HG03521 (cell line): Measurements from ENCODE around the gene CRISP2.
"Not testable (repeated sequence)": the region's sequence is repeated elsewhere in the genome, so short reads cannot be mapped to it uniquely, and the experiment has no call there.

Experiments used
- ATAC-seq: cut with Tn5 transposase; IDR thresholded peaks from one replicate; pipeline ENCODE4 v1.9.1; 2021; ENCODE audit warnings: mild to moderate bottlenecking, moderate library complexity; ENCODE audit not compliant: unreplicated experiment

Gene CRISP2, protein sequence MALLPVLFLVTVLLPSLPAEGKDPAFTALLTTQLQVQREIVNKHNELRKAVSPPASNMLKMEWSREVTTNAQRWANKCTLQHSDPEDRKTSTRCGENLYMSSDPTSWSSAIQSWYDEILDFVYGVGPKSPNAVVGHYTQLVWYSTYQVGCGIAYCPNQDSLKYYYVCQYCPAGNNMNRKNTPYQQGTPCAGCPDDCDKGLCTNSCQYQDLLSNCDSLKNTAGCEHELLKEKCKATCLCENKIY

DNA sequence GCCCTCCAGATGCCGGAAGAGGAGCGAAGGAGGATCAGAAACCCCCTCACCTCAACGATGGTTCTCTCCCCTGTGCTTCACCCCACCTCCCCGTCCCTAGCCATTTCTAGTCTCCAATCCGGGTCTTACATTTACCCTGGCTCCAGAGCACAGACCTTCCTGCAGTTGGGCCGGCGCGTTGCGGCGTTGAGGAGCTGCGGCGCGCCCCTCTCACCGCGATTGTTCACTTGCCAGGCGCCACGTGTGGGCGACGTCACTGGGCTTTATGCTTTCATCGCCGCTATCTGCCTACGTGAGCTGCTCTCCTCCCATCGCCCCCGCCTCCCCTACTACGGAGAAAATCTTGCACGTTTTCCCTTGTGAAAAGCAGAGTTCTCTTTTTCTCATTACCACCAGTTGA is at the start of gene CRISP2:
CRISP2 (minus strand) TSS at position 198 of the 400 bp plus-strand sequence. CDS start 4,347 bp downstream, outside the sequence.
- no peak for ATAC-seq

DNA sequence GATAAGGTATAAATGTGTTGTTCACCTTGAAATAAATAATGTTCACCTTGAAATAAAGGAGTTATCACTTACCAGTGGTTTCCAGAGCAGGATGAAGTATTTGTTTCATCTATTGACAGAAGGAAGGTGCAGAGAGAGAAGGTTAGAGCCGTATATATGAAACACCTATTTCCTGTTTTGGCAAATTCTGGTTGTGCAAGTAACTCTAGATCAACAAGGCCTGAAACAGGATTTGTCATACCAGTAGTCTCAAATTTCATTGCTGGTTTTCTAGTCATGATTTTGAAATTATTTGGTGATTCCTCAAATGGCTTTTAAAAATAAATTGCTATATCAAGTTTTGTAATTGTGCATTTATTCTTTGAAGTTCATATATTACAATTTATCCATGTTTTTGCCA is 30.9 kb upstream of the CRISP2 start, which contains the start of gene CRISP3:
CRISP3 (minus strand) TSS at position 130 of the 400 bp plus-strand sequence; CDS start at position 109, 21 bp downstream.
- ATAC-seq = no peak

DNA sequence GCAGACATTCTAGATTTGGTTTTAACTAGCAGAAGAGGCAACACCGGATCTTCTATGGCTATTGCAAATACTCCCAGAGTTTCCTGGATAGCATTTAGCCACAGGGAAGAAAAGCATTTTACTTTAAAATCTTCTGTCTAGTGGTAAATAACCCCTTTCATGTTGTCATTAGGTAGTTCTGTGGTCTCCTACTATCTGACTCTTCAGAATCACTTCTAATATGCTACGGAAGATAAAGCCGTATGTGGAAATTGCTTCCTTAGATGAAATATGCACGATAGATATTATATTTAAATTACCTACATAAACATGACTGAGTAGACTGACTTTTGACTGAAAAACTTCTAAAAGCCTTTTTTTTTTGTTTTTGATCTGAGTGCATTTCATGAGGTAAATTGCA is 30.1 kb upstream of the CRISP2 start:
- no peak for ATAC-seq

DNA sequence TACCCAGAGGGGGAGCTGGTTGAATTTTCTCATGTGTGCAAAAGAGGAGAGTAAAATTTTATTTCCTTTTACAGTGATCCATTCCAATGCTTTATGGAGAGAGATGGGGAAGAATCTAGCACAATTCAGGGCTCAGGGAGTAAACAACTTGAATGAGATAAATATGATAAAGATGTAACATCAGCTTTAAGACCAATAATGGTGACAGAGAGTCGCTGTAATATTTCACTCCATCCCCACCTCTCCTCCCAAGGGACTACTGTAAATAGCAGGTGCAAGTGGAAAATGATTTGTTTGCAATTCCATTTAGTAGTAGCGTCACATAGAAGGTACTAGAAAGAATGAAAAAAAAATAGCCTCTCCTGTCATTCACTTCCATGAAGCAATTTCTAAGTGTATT is 26.1 kb upstream of the CRISP2 start:
- no peak for ATAC-seq

DNA sequence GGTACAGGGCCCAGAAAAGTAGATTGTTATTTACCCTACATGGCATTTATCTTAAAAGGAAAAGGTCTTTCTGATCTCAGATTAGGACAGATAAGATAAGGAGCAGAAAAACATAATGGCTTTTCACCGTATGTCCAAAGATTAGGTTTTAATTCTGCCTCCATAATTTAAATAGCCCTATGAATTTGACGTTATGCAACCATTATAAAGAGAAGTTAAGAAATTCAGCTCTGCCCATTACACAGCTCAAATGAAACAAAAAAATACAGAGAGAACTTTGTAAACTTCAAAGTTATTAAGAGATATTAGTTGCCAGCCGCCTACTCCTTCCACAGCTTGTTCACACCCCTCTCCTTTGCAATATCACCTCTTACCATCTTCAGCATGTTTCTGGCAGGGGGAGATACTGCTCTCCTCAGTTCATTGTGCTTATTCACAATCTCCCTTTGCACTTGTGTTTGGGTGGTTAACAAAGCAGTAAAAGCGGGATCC is 22.7 kb upstream of the CRISP2 start:
- no peak for ATAC-seq

DNA sequence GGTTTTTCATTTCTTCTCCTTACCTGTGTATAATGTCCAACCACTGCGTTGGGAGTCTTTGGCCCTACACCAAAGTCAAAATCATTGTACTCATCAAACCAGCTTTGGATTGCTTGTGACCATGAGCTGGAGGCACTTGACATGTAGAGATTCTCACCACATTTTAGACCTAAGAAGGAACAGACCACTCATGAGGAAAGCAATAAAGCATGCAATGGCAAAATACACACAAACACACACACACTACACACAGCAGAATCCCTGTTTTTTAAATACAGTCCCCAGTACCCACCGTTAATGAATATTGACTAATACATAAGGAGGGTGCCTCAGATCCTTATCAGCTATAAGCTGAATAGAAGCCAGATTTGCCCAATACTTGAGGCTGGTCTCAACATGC is 20.3 kb upstream of the CRISP2 start:
- no peak for ATAC-seq

DNA sequence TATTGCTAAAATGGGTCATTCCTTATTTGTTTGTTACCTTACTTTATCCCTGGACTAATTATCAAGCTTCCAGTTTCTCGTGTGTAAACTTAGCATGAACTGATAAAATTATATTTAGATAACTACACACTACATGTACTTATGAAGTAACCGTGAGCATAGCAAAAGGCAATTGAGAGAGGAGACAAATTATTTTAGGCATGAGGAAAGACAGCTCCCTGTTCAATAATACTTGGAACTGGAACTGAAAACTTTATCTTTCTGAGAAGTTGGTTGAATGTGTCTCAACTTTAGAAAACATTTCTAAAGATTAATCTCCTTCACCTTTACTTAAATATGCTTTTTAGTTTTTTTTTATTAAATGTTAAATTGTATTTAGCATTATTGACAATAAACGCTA is 19.4 kb upstream of the CRISP2 start:
- ATAC-seq = no peak

DNA sequence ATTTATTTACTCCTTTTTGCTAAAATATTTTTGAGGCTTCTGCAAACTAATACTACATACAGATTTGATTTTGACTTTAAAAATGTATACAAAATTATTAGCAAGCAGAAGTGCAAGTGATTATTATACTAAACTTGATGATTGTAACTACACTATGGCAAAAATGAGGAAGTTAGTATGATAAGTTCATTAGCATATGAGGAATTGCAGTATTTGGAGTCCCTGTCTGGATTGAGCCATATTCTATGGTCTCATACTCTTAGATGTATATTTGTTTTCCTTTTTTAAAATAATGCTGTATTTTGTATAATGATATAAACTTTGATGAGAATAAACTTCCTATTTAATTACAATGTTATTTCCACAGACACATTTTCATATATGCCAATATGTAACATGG is 16.9 kb upstream of the CRISP2 start:
- no peak for ATAC-seq

DNA sequence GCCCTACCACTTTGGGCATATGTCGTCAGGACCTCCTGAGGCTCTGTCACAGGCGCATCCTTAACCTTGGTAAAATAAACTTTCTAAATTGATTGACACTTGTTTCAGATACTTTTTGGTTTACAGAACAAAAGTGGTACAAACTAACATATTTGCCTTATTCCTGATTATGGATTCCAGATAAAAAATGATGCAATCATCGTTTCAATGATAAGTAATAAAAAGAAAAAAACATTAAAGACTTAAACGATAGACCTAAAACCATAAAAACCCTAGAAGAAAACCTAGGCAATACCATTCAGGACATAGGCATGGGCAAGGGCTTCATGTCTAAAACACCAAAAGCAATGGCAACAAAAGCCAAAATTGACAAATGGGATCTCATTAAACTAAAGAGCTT is 10.6 kb upstream of the CRISP2 start:
- not testable (repeated sequence) for ATAC-seq

DNA sequence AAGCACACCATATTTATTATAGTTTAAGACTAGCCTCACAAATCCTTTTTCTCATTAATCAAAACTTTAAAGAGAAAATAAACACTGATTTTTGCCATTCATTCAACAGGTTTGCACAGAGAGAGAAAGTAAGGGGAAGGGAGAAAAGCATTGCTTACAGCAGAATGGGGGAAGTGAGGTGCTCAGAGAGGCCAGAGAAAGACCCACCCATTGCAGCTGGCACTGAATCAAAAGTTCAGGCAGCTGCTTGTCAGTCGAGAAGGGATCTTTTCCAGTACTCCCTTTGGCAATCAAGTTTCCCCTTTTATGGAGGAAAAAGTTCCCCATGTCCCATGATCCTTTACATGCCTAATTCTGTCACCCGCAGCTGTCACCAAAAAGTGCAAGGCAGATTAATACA is 8.0 kb upstream of the CRISP2 start:
- ATAC-seq = no peak

DNA sequence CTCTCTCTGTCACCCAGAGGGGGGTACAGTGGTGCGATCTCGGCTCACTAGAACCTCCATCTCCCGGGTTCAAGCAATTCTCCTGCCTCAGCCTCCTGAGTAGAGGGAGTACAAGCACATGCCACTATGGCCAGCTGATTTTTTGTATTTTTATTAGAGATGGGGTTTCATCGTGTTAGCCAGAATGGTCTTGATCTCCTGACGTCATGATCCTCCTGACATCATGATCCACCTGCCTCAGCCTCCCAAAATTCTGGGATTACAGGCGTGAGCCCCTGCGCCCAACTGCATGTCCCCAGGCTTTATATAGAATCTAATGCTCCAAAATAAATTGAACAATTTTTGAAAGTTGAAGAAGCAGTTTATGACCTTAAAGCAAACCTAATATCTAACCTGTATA is 7.0 kb upstream of the CRISP2 start:
- ATAC-seq = no peak

DNA sequence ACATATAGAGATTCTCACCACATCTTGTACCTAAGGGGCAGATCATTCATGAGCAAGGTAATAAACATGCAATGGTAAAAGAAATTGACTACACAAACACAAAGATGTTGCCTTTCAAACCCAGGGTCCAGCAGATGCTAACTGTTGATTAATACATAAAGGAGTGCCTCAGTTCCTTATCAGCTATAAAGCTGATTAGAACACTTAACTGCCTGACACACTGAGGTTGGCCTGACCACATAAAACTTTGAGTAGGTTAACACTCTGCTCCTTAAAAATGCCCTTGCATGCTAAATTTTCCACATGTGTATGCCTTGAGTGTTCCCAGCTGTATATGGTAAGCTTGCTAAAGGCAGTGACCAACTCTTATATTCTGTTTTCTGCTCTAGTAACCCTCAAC is 14.9 kb downstream of the CRISP2 start:
- no peak for ATAC-seq

DNA sequence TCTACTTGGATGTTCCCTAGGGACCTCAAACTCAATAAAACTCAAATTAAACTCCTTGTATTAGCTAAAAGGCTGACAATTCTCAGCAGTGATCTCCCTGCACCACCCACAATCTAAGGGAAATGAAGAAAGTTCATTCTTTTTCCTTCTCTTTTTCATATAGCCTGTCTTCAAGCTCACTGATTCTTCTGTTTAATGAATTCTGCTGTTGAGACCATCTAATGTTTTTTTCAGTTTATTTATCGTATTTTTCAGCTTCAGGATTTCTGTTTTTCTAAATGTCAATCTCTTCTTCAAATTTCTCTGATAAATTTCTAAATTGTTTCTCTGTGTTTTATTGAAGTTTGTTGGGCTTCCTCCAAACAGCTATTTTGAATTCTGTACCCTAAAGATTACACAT is 19.8 kb downstream of the CRISP2 start:
- ATAC-seq = no peak

DNA sequence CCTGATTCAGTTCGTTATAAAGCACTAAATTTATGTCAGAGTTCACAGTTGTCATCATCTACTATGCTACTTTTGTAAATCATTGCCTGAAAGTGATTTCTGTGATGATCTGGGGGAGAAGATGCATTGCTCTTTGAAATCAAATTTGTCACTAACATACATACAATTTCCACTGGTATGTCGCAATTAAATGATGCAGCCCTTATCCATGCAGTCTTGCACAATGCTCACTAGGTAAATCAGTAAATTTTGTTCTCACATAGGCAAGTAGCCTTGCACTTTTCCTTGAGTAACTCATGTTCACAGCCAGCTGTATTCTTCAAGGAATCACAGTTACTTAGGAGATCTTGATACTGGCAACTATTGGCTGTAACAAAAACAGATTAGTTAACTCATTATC is 20.8 kb downstream of the CRISP2 start:
- no peak for ATAC-seq

DNA sequence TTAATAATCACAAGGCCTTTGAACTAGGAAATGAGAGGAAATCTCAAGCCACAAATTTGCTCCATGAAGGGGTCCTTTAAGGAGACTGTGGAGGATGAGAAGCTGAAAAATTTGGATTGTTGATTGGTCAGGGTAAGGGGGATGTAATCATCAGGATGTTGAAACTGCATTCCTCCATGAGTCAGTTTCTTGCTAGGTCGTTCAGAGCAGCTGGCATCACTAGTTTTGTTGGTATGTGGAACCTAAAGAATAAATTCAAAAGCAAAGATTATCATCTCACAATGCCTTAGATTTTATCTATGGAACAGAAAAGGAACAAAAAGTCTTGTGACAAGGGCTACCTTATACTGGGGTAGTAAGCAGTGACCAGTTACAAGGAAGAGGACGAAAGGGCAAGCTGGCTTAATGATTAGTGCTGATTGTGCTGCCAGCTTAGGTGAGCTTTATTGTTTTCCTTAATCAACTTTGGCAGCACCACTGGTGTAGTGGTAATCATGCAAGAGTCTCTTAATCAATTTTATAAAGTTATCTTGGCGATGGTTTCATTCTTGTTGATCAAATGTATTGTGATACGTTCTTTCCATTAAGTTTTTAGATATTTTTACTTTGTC is 36.6 kb downstream of the CRISP2 start:
- no peak for ATAC-seq

DNA sequence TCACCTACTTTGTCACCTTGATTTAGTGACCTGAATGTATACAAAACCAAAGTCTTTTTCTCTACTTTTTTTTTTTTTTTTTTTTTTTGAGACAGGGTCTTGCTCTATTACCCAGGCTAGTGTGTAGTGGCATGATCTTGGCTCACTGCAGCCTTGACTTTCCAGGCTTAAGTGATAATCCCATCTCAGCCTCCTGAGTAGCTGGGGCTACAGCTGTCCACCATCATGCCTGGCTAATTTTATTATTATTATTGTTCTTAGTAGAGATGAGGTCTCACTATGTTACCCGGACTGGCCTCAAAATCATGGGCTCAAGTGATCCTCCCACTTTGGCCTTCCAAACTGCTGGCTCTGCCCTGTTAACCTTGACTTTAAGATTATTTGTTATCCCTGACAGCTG is 37.5 kb downstream of the CRISP2 start:
- no peak for ATAC-seq

DNA sequence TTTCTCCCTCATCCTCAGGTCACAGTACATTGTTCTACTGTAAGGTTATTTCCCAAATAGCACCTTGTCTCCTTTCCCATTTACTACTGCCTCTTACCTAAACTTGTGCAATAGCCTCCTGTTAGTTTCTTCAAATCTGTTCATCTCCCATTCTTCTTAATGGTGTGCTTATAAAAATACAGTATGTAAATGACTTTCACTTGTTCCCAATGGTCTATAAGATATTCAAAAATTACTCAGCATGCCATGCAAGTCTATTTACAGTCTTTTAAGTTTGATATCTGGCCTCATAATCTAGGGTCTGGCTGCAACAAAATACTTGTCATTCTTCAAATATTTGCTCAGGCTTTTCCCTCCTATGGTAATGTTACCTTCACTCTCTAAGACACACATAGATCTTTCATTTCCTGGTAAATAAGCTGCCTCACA is 45.2 kb downstream of the CRISP2 start:
- ATAC-seq = no peak

DNA sequence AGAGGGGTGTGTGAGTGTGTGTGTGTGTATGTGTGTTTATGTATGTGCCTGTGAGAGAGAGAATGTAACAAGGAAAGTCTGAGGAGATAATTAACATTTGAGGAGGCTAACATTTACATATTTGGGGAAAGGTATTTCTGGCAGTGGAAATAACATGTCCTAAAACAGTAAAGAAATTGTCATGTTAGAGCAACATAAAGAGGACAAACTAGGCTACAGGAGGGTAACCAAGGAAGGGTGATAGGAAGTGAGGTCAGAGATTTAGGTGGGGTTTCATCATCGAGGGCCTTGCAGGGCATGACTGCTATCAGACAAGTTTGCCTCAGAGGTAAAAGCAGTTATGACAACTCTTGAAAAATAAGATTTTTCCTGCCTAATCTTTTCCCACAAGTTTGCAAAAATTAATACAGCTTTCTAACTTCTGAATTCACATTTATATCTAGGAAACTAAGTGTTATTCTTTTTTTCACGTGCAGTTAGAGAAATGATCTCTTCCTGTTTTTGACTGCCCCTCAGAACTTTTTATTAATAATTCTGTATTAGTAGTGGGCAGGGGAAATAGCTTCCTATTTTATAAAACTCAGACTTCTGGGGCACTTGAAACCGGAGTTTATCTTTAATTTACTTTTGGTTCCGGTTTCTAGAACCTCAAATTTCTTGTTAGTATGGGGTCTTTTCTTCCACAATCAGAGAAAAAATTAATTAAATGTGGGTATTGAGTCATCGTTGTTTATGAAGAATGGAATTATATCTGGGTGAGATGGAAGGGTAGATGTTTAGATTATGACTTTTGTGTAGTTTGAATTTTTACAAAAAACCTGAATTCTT is 46.2 kb downstream of the CRISP2 start:
- ATAC-seq = no peak

DNA sequence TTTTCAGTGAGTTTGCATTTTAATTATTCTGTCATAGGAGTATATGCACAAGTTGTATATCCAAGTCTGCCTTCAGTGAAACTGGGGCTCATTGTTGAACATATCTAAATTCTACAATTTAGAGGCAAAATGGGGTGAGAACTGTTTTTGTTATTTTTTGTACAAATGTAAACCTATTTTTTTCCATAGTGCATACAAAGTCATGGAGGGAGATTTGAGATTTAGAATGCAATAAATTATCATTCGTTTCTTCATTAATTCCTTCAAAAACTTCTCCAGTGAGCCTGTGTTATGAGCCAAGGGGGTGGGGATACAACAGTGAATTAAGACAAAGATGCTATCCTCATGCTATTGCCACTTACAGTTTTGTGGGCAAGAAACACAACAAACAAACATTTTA is 46.9 kb downstream of the CRISP2 start:
- no peak for ATAC-seq

DNA sequence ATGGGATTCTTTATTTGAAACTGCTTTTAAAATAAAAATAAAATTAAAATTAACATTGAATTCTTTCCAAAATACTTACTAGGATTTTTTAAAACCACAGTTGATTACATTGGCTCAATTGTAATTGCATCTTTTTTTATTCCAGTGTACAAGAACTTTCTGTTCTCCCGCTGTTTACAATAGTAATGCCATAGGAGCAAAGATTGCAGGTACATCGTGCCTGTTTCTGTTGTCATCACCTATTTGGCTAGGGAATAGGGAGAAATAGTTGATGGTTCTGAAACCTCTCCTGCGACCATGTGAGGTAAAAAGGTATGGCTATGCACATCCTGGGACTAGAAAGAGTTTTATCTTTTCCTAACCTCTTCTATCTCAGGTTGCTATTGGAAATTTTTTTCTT is 48.5 kb downstream of the CRISP2 start:
- ATAC-seq = no peak

DNA sequence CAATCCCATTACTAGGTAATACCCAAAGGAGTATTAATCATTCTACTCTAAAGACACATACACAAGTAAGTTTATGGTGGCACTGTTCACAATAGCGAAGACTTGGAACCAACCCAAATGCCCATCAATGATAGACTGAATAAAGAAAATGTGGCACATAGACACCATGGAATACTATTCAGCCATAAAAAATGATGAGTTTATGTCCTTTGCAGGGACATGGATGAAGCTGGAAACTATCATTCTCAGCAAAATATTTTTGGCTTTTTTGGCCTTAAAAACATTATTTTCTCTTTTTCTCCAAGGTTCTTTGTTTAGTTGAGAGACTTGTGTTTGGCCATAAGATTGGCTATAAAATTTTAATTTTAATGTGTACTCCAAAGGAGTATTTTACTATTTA is 49.3 kb downstream of the CRISP2 start:
- not testable (repeated sequence) for ATAC-seq

DNA sequence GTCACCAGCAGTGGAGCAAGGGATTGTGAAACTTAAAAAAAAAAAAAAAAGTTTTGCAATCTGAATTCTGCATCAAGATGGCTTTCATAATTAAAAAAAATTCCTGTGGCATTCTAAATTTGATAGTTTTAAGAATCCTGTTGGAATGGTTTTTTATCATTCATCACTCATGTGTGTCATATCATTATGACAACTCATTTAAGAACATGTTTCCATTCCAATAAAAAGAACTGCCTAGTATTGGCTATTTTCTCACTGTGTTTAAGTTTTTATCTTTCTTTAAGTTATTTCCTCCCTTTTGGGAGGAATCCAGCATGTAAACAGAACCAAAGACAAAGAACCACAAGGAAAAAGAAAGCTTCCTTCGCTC is 50.5 kb downstream of the CRISP2 start:
- no peak for ATAC-seq
